HS-27A (cell line): Measurements from ENCODE around the gene EYA2.

Experiments
- DNase-seq: peaks from one replicate; pipeline ENCODE4 v3.0.0-alpha.2; 2012; ENCODE audit warnings: low read depth, missing footprints

EYA2 gene

GRCh38 chr20:47066484-47067270 is 172.0 kb downstream of the EYA2 start:
- peak; percentile 26 for DNase-seq

- no peak for DNase-seq
Observed at GRCh38 chr20:47067776-47068175, 173.1 kb downstream of the EYA2 start.

GRCh38 chr20:47070176-47070575 is 175.5 kb downstream of the EYA2 start:
- DNase-seq = no peak

- DNase-seq = no peak
Observed at GRCh38 chr20:47071646-47072185, 177.1 kb downstream of the EYA2 start.

- DNase-seq = no peak
Observed at GRCh38 chr20:47073766-47074475, 179.3 kb downstream of the EYA2 start.

- no peak for DNase-seq
Observed at GRCh38 chr20:47075263-47075662, 180.6 kb downstream of the EYA2 start.

- no peak for DNase-seq
Observed at GRCh38 chr20:47079047-47079446, 184.4 kb downstream of the EYA2 start.

- DNase-seq = no peak
Observed at GRCh38 chr20:47080365-47080764, 185.7 kb downstream of the EYA2 start.

- no peak for DNase-seq
Observed at GRCh38 chr20:47086316-47086715, 191.7 kb downstream of the EYA2 start.

GRCh38 chr20:47088335-47088734 is 193.7 kb downstream of the EYA2 start:
- DNase-seq = no peak

GRCh38 chr20:47089151-47089550 is 194.5 kb downstream of the EYA2 start:
- no peak for DNase-seq

GRCh38 chr20:47090835-47091234 is 196.2 kb downstream of the EYA2 start:
- DNase-seq = no peak

- DNase-seq = no peak
Observed at GRCh38 chr20:47093320-47093966, 198.8 kb downstream of the EYA2 start.

- DNase-seq = no peak
Observed at GRCh38 chr20:47095690-47096089, 201.0 kb downstream of the EYA2 start.

GRCh38 chr20:47097691-47098622 is 203.3 kb downstream of the EYA2 start:
- no peak for DNase-seq

- no peak for DNase-seq
Observed at GRCh38 chr20:47099093-47099492, 204.4 kb downstream of the EYA2 start.

GRCh38 chr20:47099825-47100441 is 205.3 kb downstream of the EYA2 start:
- DNase-seq = no peak

GRCh38 chr20:47102629-47103028 is 208.0 kb downstream of the EYA2 start:
- DNase-seq = no peak

GRCh38 chr20:47106786-47107185 is 212.1 kb downstream of the EYA2 start:
- no peak for DNase-seq

- DNase-seq = no peak
Observed at GRCh38 chr20:47108994-47109393, 214.4 kb downstream of the EYA2 start.

- no peak for DNase-seq
Observed at GRCh38 chr20:47110819-47111218, 216.2 kb downstream of the EYA2 start.
